ENCODE results near the gene DYSF.

GRCh38 chr2:71702971-71703898 is 249.9 kb downstream of the DYSF start:
- TF ChIP-seq CTCF (IDR thresholded peaks at IDR 0.05) (no peak), REST (IDR thresholded peaks at IDR 0.05; ENCODE audit: insufficient read depth in 1 of 2, low read depth in 2 of 2, low read length in 1 of 2) (no peak), POLR2AphosphoS5 (IDR thresholded peaks at IDR 0.05; ENCODE audit: low read depth, low read length) (no peak), TCF7L2 (IDR thresholded peaks at IDR 0.05; ENCODE audit: low read depth, low read length) (no peak), SIN3A (IDR thresholded peaks at IDR 0.05; ENCODE audit: borderline replicate concordance, insufficient read depth, low read depth, low read length) (no peak)
